Measurements from ENCODE around the gene MS4A6A. TPM values are rescaled to one million over a fixed set of nuclear protein-coding genes. Genes with fewer than 3 reads are reported as not detected.
"Not testable (repeated sequence)": the region's sequence is repeated elsewhere in the genome, so short reads cannot be mapped to it uniquely, and the experiment has no call there.

The MS4A6A gene
- total RNA-seq, 3 donors from 2014 or later: 35.1 to 341 (median 68.9) TPM

DNA sequence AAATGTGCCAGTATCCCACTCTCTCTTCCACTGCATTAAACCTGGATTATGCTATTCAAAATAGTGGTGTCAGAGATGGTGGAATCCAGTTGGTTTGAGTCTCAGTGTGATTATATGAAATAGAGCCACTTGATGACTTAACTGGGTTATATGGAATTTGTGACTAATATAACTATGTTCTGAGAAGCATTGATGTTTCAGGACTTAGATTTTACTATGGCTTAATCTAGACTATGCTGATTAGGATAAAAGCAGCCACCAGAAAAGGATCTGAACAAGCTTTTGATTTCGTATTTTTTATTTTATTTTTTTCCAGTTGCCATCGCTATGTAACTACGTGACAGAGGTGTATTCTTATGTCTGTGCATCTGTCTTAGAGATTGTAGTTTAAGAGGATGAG is 39.1 kb downstream of the MS4A6A start:
- Histone ChIP-seq H3K27me3 (no peaks in the 10 kb centered on the region), H3K4me3 (no peak overlapping the region), H3K4me1 (no peaks in the 10 kb centered on the region), H3K9me3 (no peaks in the 10 kb centered on the region), H3K36me3 (no peaks in the 10 kb centered on the region), H3K27ac (no peak overlapping the region)
- DNase-seq (ENCODE audit: low spot score in 2 of 2): no peak
- intact Hi-C loops (cut with DNase I; ENCODE audit: low total_unique reads): no loop called here
- TF ChIP-seq, protein P1, sequence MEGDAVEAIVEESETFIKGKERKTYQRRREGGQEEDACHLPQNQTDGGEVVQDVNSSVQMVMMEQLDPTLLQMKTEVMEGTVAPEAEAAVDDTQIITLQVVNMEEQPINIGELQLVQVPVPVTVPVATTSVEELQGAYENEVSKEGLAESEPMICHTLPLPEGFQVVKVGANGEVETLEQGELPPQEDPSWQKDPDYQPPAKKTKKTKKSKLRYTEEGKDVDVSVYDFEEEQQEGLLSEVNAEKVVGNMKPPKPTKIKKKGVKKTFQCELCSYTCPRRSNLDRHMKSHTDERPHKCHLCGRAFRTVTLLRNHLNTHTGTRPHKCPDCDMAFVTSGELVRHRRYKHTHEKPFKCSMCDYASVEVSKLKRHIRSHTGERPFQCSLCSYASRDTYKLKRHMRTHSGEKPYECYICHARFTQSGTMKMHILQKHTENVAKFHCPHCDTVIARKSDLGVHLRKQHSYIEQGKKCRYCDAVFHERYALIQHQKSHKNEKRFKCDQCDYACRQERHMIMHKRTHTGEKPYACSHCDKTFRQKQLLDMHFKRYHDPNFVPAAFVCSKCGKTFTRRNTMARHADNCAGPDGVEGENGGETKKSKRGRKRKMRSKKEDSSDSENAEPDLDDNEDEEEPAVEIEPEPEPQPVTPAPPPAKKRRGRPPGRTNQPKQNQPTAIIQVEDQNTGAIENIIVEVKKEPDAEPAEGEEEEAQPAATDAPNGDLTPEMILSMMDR (IDR thresholded peaks at IDR 0.05): no peak
- TF ChIP-seq POLR2A (IDR thresholded peaks at IDR 0.05) (no peak), POLR2AphosphoS5 (IDR thresholded peaks at IDR 0.05) (no peak)

DNA sequence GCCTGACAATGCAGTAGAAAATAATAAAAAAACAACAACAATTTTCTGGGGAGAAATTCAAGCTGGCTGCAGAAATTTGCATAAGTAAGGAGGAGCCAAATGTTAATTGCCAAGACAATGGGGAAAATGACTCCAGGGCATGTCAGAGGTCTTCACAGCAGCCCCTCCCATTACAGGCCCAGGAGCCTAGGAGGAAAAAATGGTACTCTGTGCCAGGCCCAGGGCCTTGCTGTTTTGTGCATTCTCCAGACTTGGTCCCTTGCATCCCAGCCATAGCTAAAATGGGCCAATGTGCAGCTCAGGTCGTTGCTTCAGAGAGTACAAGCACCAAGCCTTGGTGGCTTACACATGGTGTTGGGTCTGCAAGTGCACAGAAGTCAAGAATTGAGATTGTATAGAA is 49.0 kb downstream of the MS4A6A start:
- H3K27ac ChIP-seq: no peak overlapping the region
- no peak overlapping the region for H3K4me3 ChIP-seq
- H3K4me1 ChIP-seq: no peaks in the 10 kb centered on the region
- no peak for DNase-seq (ENCODE audit: low spot score in 2 of 2)
- TF ChIP-seq, protein P1 (IDR thresholded peaks at IDR 0.05): no peak
- TF ChIP-seq POLR2AphosphoS5 (IDR thresholded peaks at IDR 0.05) (no peak), POLR2A (IDR thresholded peaks at IDR 0.05) (no peak)
- H3K36me3 ChIP-seq: no peaks in the 10 kb centered on the region
- intact Hi-C loops (cut with DNase I; ENCODE audit: low total_unique reads): no loop called here
- H3K9me3 ChIP-seq: peaks cover 11 to 18% of the 10 kb centered on the region in 2 donors
- no peaks in the 10 kb centered on the region for H3K27me3 ChIP-seq

DNA sequence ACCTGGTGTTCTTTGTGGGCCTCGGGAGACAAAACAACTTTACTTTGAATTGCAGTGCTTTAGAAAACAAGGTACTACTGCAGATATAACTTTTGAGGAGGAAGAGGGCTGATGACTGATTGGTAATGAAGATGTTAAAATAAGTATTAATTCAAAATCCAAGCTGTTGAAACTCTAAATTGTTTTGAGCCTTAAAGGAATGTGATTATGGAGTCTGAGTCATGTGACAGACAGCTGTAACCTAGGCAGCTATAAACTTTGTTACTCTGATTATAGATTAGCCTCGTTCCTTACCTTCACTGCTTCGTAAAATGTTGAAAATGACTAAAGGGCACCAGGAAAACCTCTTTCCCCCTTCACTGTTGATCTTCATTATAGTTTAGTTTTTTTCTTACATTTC is 51.0 kb downstream of the MS4A6A start:
- Histone ChIP-seq H3K27me3 (no peaks in the 10 kb centered on the region), H3K27ac (no peak overlapping the region), H3K36me3 (no peaks in the 10 kb centered on the region), H3K4me3 (no peak overlapping the region), H3K4me1 (no peaks in the 10 kb centered on the region), H3K9me3 (peaks cover 11 to 13% of the 10 kb centered on the region in 2 donors)
- no peak for TF ChIP-seq POLR2AphosphoS5 (IDR thresholded peaks at IDR 0.05)
- TF ChIP-seq POLR2A (IDR thresholded peaks at IDR 0.05): no peak
- TF ChIP-seq, protein P1 (IDR thresholded peaks at IDR 0.05): no peak
- no peak for DNase-seq (ENCODE audit: low spot score in 2 of 2)
- intact Hi-C loops (cut with DNase I; ENCODE audit: low total_unique reads): no loop called here

DNA sequence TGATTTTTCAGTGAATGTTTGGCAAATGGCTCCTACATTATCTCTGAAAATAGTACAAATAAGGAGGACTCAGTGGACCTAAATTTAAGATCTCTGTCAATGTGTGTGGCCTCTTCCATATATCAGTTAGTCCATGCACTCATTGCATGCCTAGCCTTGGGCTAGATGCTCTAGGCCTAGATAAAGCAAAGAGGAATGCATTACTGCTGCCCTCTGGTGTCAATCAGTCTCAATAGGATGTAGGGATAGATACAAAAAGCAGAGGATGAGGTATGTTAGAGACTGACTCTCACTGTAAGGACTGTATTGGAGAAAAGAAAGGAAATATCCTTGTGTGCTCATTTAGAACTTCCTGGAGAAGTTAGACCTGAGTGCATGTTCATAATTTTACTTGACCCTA is 52.4 kb downstream of the MS4A6A start:
- Histone ChIP-seq H3K36me3 (no peaks in the 10 kb centered on the region), H3K27ac (no peak overlapping the region), H3K4me3 (no peak overlapping the region), H3K9me3 (no peaks in the 10 kb centered on the region), H3K4me1 (no peaks in the 10 kb centered on the region), H3K27me3 (no peaks in the 10 kb centered on the region)
- DNase-seq (ENCODE audit: low spot score in 2 of 2): no peak
- intact Hi-C loops (cut with DNase I; ENCODE audit: low total_unique reads): no loop called here
- TF ChIP-seq POLR2AphosphoS5 (IDR thresholded peaks at IDR 0.05) (no peak), POLR2A (IDR thresholded peaks at IDR 0.05) (no peak)
- TF ChIP-seq, protein P1 (IDR thresholded peaks at IDR 0.05): no peak

DNA sequence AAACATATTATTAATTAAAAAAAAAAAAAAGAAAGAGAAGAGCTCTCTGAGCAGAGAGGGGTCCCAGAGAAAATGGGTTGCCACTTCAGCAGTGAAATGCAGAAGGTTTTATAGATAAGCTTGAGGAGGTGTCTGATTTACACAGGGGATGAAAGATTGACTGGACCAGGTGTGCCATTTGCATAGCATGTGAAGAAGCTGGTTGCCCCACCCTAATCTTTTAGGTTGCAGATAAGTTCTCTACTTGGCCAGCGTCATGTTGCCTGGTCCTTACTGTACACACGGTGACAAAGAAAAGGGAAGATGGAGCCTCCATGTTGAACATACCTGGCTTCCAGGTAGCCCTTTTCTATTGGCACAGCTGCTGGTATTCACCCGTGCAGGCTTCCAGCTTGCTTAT is 53.0 kb downstream of the MS4A6A start:
- H3K4me3 ChIP-seq: no peak overlapping the region
- H3K27me3 ChIP-seq: no peaks in the 10 kb centered on the region
- intact Hi-C loops (cut with DNase I; ENCODE audit: low total_unique reads): no loop called here
- H3K27ac ChIP-seq: no peak overlapping the region
- TF ChIP-seq, protein P1 (IDR thresholded peaks at IDR 0.05): no peak
- no peak for TF ChIP-seq POLR2AphosphoS5 (IDR thresholded peaks at IDR 0.05)
- no peak for TF ChIP-seq POLR2A (IDR thresholded peaks at IDR 0.05)
- H3K9me3 ChIP-seq: no peaks in the 10 kb centered on the region
- DNase-seq (ENCODE audit: low spot score in 2 of 2): no peak
- H3K4me1 ChIP-seq: no peaks in the 10 kb centered on the region
- H3K36me3 ChIP-seq: no peaks in the 10 kb centered on the region

DNA sequence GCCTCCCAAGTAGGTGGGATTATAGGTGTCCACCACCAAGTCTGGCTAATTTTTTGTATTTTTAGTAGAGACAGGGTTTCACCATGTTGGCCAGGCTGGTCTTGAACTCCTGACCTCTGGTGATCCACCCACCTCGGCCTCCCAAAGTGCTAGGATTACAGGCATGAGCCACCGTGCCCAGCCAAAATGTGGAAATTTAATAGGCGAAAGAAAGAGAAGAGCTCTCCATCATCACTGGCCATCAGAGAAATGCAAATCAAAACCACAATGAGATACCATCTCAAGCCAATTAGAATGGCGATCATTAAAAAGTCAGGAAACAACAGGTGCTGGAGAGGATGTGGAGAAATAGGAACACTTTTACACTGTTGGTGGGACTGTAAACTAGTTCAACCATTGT is 54.0 kb downstream of the MS4A6A start:
- H3K4me1 ChIP-seq; H3K27ac ChIP-seq; H3K9me3 ChIP-seq; DNase-seq (ENCODE audit: low spot score in 2 of 2); intact Hi-C loops (cut with DNase I; ENCODE audit: low total_unique reads); H3K4me3 ChIP-seq; H3K36me3 ChIP-seq; H3K27me3 ChIP-seq: not testable (repeated sequence)
